Endothelial cell of umbilical vein (primary cell): ENCODE measurements around the gene RBM18. TPM values are rescaled to one million over a fixed set of nuclear protein-coding genes. Genes with fewer than 3 reads are reported as not detected.

Experiments
- BruUV-seq: library from RNA; stranded (reverse); fragments of 400-500 nt; replicated peaks from 2 replicates; lab custom pipeline; 2021; lab: Mats Ljungman, UMichigan
- CTCF ChIA-PET: fragments of 300-600, 350-600 bp; sonication (Branson Sonifier 250); formaldehyde crosslinking; loops from one replicate; lab custom pipeline; 2021; ENCODE audit warnings: antibody characterized with exemption, inconsistent platforms; lab: Charles Lee
- POLR2A ChIA-PET: fragments of 300-600, 350-600 bp; sonication (Branson Sonifier 250); formaldehyde crosslinking; loops from one replicate; lab custom pipeline; 2021; ENCODE audit warnings: antibody characterized with exemption, inconsistent platforms; lab: Charles Lee
- DNase-seq: peaks from one replicate; pipeline ENCODE4 v3.0.0-alpha.2; 2011; ENCODE audit warnings: low read depth, low spot score
- FAIRE-seq: peaks from 2 replicates; lab custom pipeline; 2011; peaks lifted over from hg19 to GRCh38; lab: Jason Lieb, UNC
- H2AFZ ChIP-seq: 2 replicates; pipeline ENCODE4 v1.6.0; 2012; ENCODE audit warnings: low read depth, low read length, control low read depth, inconsistent platforms
- H3K27ac ChIP-seq: 2 replicates; pipeline ENCODE4 v1.5.1; 2011; ENCODE audit warnings: low read depth, mild to moderate bottlenecking, control low read depth, low read length, moderate library complexity; ENCODE audit not compliant: insufficient read depth
- H3K27me3 ChIP-seq, 2 experiments: 2 replicates each; pipeline versions ENCODE4 v1.6.0 to v1.6.1; 2011; ENCODE audit warnings: low read length in 2 of 2, mixed read lengths in 1 of 2; ENCODE audit not compliant: control insufficient read depth in 2 of 2, insufficient read depth in 2 of 2
- H3K36me3 ChIP-seq, 2 experiments: 2 replicates in 1 of 2; 3 replicates in 1 of 2; pipeline ENCODE4 v1.5.1; 2011; ENCODE audit warnings: low read length in 2 of 2, mild to moderate bottlenecking in 1 of 2, moderate library complexity in 1 of 2; ENCODE audit not compliant: control insufficient read depth in 2 of 2, insufficient read depth in 2 of 2; ENCODE audit errors: extremely low read depth in 1 of 2
- H3K4me1 ChIP-seq: 3 replicates; pipeline ENCODE4 v1.5.1; 2011; ENCODE audit warnings: mild to moderate bottlenecking, low read length; ENCODE audit not compliant: control insufficient read depth, insufficient read depth; ENCODE audit errors: extremely low read depth
- H3K4me2 ChIP-seq: 2 replicates; pipeline ENCODE4 v1.6.1; 2011; ENCODE audit warnings: low read length, control low read depth, mixed read lengths; ENCODE audit not compliant: insufficient read depth
- H3K4me3 ChIP-seq, 3 experiments: fragments of 200-600 bp in 1 of 3; sonication (generic), shearing (Covaris generic) in 1 of 3; replicated peaks in 1 of 3; 2 replicates each; pipeline ENCODE4 v1.5.1; 2011 to 2016; ENCODE audit warnings: control low read depth in 3 of 3, low read length in 3 of 3, mild to moderate bottlenecking in 2 of 3, inconsistent platforms in 1 of 3, low read depth in 1 of 3, moderate library complexity in 1 of 3; ENCODE audit not compliant: insufficient read depth in 1 of 3
- H3K79me2 ChIP-seq: 2 replicates; pipeline ENCODE4 v1.6.0; 2012; ENCODE audit warnings: low read length, inconsistent platforms; ENCODE audit not compliant: control insufficient read depth, insufficient read depth
- H3K9ac ChIP-seq: replicated peaks from 2 replicates; pipeline ENCODE3; 2011; ENCODE audit warnings: low read length, control low read depth; ENCODE audit not compliant: insufficient read depth; ENCODE audit errors: extremely low read depth
- H3K9me1 ChIP-seq: replicated peaks from 3 replicates; pipeline ENCODE4 v1.6.0; 2011; ENCODE audit warnings: mild to moderate bottlenecking, low read length; ENCODE audit not compliant: control insufficient read depth, insufficient read depth; ENCODE audit errors: extremely low read depth
- H3K9me3 ChIP-seq: replicated peaks from 2 replicates; pipeline ENCODE4 v1.5.1; 2012; ENCODE audit warnings: low read length, inconsistent platforms; ENCODE audit not compliant: control insufficient read depth, insufficient read depth
- H4K20me1 ChIP-seq: replicated peaks from 2 replicates; pipeline ENCODE3; 2011; ENCODE audit warnings: mild to moderate bottlenecking, low read length; ENCODE audit not compliant: control insufficient read depth, insufficient read depth; ENCODE audit errors: extremely low read depth
- CTCF ChIP-seq, 2 donors: IDR thresholded peaks; 1 replicate in 1 of 2; 2 replicates in 1 of 2; pipeline ENCODE4 v1.5.1; 2011; ENCODE audit warnings: low read length in 2 of 2, mild to moderate bottlenecking in 2 of 2, moderate library complexity in 2 of 2, control low read depth in 1 of 2, inconsistent platforms in 1 of 2, low read depth in 1 of 2; ENCODE audit not compliant: insufficient read depth in 1 of 2; ENCODE audit errors: extremely low read depth in 1 of 2
- EZH2 ChIP-seq: IDR thresholded peaks from 2 replicates; pipeline ENCODE4 v1.6.1; 2012; ENCODE audit warnings: borderline replicate concordance, low read depth, mild to moderate bottlenecking, moderate library complexity, low read length, inconsistent platforms; ENCODE audit not compliant: severe bottlenecking
- FOS ChIP-seq: IDR thresholded peaks from 2 replicates; pipeline ENCODE4 v1.6.1; 2011; ENCODE audit warnings: mild to moderate bottlenecking, low read length, moderate library complexity, borderline replicate concordance; ENCODE audit not compliant: insufficient read depth
- GATA2 ChIP-seq: IDR thresholded peaks from 2 replicates; pipeline ENCODE4 v1.7.0; 2011; ENCODE audit warnings: low read depth, mild to moderate bottlenecking, moderate library complexity, mixed read lengths, low read length; ENCODE audit not compliant: insufficient read length, insufficient read depth
- JUN ChIP-seq: IDR thresholded peaks from 2 replicates; pipeline ENCODE4 v1.6.1; 2011; ENCODE audit warnings: borderline replicate concordance, low read depth; ENCODE audit not compliant: insufficient read length, insufficient read depth
- MAX ChIP-seq: IDR thresholded peaks from 2 replicates; pipeline ENCODE4 v1.6.1; 2011; ENCODE audit not compliant: insufficient read depth, insufficient read length
- MYC ChIP-seq: IDR thresholded peaks from one replicate; pipeline ENCODE4 v1.6.1; 2011; ENCODE audit warnings: mild to moderate bottlenecking, low read depth, low read length
- POLR2A ChIP-seq: IDR thresholded peaks from 2 replicates; pipeline ENCODE4 v1.6.1; 2012; ENCODE audit warnings: low read depth, mild to moderate bottlenecking, control low read depth, low read length
- POLR2AphosphoS5 ChIP-seq: IDR thresholded peaks from 2 replicates; pipeline ENCODE4 v1.6.1; 2012; ENCODE audit warnings: low read depth, mild to moderate bottlenecking, control low read depth, low read length, moderate library complexity; ENCODE audit not compliant: insufficient read depth
- dilution Hi-C: fragments of 300-500 bp; cut with MboI; formaldehyde crosslinking; loops from one replicate; pipeline ENCODE4 v1.15.0; 2019; ENCODE audit warnings: low sequenced_read_pairs; ENCODE audit not compliant: extremely low pct_ligation_motif_present
- intact Hi-C: fragments of 100-400 bp; cut with micrococcal nuclease; formaldehyde crosslinking; loops from one replicate; pipeline ENCODE4 v1.10.0; 2022
- polyA plus RNA-seq, 4 experiments: library from polyadenylated mRNA; depleted of rRNA in 3 of 4; stranded (reverse) in 3 of 4; unstranded in 1 of 4; fragments of >200 nt; gene quantifications; 2 replicates each; pipeline versions ENCODE4 v1.2.1 to v1.2.3, GENCODE V29; 2011 to 2012; ENCODE audit warnings: missing spikeins in 1 of 4
- total RNA-seq: library from RNA; stranded (reverse); gene quantifications from 2 replicates; pipeline ENCODE4 v1.2.3, GENCODE V29; 2021

Gene RBM18
- total and polyA plus RNA-seq, 2 donors (not counting 3 experiments of a cell fraction or from before 2014, with no cell fraction given) = 7.9 to 26.9 TPM

- intact Hi-C loops = no loop called here
- DNase-seq (no peak), FAIRE-seq (no peak)
- TF ChIP-seq CTCF (IDR thresholded peaks at IDR 0.05; ENCODE audit: extremely low read depth in 1 of 2, insufficient read depth in 1 of 2, low read depth in 1 of 2, low read length in 2 of 2) (no peak), GATA2 (no peak), JUN (no peak), FOS (no peak), EZH2 (no peak), MYC (no peak), POLR2AphosphoS5 (no peak), POLR2A (no peak), MAX (no peak)
- H3K4me1 ChIP-seq = no peaks in the 10 kb centered on the region
- no peaks in the 10 kb centered on the region for H4K20me1 ChIP-seq
- no peak overlapping the region for H3K4me2 ChIP-seq
- H3K27me3 ChIP-seq = peaks cover 0 to 6% of the 10 kb centered on the region in 2 experiments
- no peak overlapping the region for H3K4me3 ChIP-seq
- H3K9me1 ChIP-seq = no peaks in the 10 kb centered on the region
- dilution Hi-C loops = no loop called here
- POLR2A ChIA-PET = no interaction called here
- CTCF ChIA-PET = no interaction called here
- no peak overlapping the region for H3K9ac ChIP-seq
- H3K36me3 ChIP-seq = no peaks in the 10 kb centered on the region
- BruUV-seq = no TSS peak
- no peak overlapping the region for H2AFZ ChIP-seq
- no peaks in the 10 kb centered on the region for H3K9me3 ChIP-seq
- no peak overlapping the region for H3K27ac ChIP-seq
- no peaks in the 10 kb centered on the region for H3K79me2 ChIP-seq
These were observed 60.1 kb downstream of the RBM18 start for GRCh38 chr9:122204491-122204890.
